Bronchus fibroblast of lung (primary cell): Measurements from ENCODE around the gene SP110. TPM values are rescaled to one million over a fixed set of nuclear protein-coding genes. Genes with fewer than 3 reads are reported as not detected.

ENCODE experiments used
- total RNA-seq: library from RNA; depleted of rRNA; stranded (reverse); fragments of >200 nt; gene quantifications from 2 replicates; pipeline ENCODE4 v1.2.3, GENCODE V29; 2015

SP110 gene
- total RNA-seq: 3.7 and 12.3 TPM in 2 replicates

GRCh38 chr2:230219419-230220331, at the start of gene SP110:
TSS of gene SP110 (minus strand) at chr2:230219984. CDS start at chr2:230216927, 3,057 bp downstream.

DNA sequence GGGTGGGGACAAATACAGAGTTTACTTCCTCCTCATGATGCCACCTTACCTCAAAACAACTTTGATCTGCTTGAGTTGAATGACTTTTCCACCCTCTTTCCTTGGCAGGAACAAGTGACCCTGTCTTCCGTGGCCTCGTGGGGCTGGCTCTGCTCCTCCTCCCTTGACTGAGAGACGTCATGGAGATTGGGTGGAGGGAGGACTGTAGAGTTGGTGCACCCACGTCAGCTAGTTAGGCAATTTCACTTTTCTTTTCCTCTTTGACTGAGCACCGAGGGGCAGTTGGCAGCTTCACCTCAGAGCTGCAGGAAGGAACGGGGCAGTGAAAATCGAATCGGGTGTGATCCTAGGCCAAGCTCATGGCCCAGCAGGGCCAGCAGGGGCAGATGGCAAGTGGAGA, 5.7 kb upstream of the SP110 start, which contains the start of gene SP140:
Gene SP140, plus strand, starts transcription at position 251 of the 400 bp plus-strand sequence. Its CDS starts 109 bp downstream, at position 360.

Other genes with a start within 250 kb of the SP110 start
- 0.89 and 1.0 TPM in 2 replicates for gene SLC16A14, start 151.1 kb downstream of the SP110 start, total RNA-seq
- 0.74 and 2.0 TPM in 2 replicates for gene SP140, start 5.8 kb upstream of the SP110 start, total RNA-seq
- gene SP140L, start 107.2 kb upstream of the SP110 start, total RNA-seq: 4.0 and 4.9 TPM in 2 replicates
- 41.4 and 49.5 TPM in 2 replicates for gene SP100, start 196.2 kb upstream of the SP110 start, total RNA-seq